Panc1 (cell line): Measurements from ENCODE around the gene EHD2.
"Not testable (repeated sequence)": the region's sequence is repeated elsewhere in the genome, so short reads cannot be mapped to it uniquely, and the experiment has no call there.

Experiments used
- CTCF ChIP-seq: fragments of 450-650 bp; IDR thresholded peaks from 2 replicates; pipeline ENCODE4 v1.5.1; 2017; ENCODE audit warnings: mild to moderate bottlenecking
- TCF7L2 ChIP-seq: IDR thresholded peaks from 2 replicates; pipeline ENCODE4 v1.6.1; 2011; ENCODE audit warnings: mild to moderate bottlenecking, low read depth, low read length, inconsistent platforms

- not testable (repeated sequence) for TF ChIP-seq TCF7L2, CTCF
These were observed 51.5 kb downstream of the EHD2 start for GRCh38 chr19:47764705-47765104.
